Upper lobe of left lung (tissue), 6 donors: Measurements from ENCODE around the gene REV1. TPM values are rescaled to one million over a fixed set of nuclear protein-coding genes. Genes with fewer than 3 reads are reported as not detected.

ENCODE experiments used
- ATAC-seq, 2 donors: fragments of 200-7000 bp; cut with Tn5 transposase; one replicate each; pipeline ENCODE4 v1.9.1; 2022; ENCODE audit warnings: mild to moderate bottlenecking in 2 of 2, moderate library complexity in 2 of 2; ENCODE audit not compliant: low FRiP score in 2 of 2
- DNase-seq, 2 donors: peaks; one replicate each; pipeline ENCODE4 v3.0.0-alpha.2; 2019 to 2020
- H3K27ac ChIP-seq, 4 donors: fragments of 200-600 bp; sonication (generic); one replicate each; pipeline ENCODE4 v1.5.1; 2016 to 2019
- H3K27me3 ChIP-seq, 4 donors: fragments of 200-600 bp; sonication (generic); one replicate each; pipeline ENCODE4 v1.5.1; 2017 to 2019
- H3K36me3 ChIP-seq, 4 donors: fragments of 200-600 bp; sonication (generic); one replicate each; pipeline ENCODE4 v1.5.1; 2016 to 2019
- H3K4me1 ChIP-seq, 4 donors: fragments of 200-600 bp; sonication (generic); one replicate each; pipeline ENCODE4 v1.5.1; 2018 to 2019
- H3K4me3 ChIP-seq, 4 donors: fragments of 200-600 bp; sonication (generic); one replicate each; pipeline ENCODE4 v1.5.1; 2017 to 2019; ENCODE audit warnings: mild to moderate bottlenecking in 2 of 4, moderate library complexity in 1 of 4
- H3K9me3 ChIP-seq, 4 donors: fragments of 200-600 bp; sonication (generic); one replicate each; pipeline ENCODE4 v1.5.1; 2018 to 2019
- EP300 ChIP-seq, 4 donors: sonication (generic); formaldehyde crosslinking; IDR thresholded peaks; one replicate each; pipeline ENCODE4 v1.5.1; 2017; ENCODE audit warnings: antibody characterized with exemption in 4 of 4, control low read depth in 2 of 4
- POLR2A ChIP-seq, 4 donors: fragments of 450-650 bp; IDR thresholded peaks; one replicate each; pipeline ENCODE4 v1.5.1; 2016 to 2017; ENCODE audit warnings: antibody characterized with exemption in 4 of 4, mild to moderate bottlenecking in 2 of 4
- POLR2AphosphoS5 ChIP-seq, 2 donors: sonication (generic); formaldehyde crosslinking; IDR thresholded peaks; one replicate each; pipeline ENCODE4 v1.5.1; 2017; ENCODE audit warnings: antibody characterized with exemption in 2 of 2
- WGBS, 2 donors: methylation state at CpG; one replicate each; pipeline ENCODE4 v1.1.5; 2017 to 2018; 5-methylcytosine and 5-hydroxymethylcytosine counted together
- total RNA-seq, 6 donors: library from RNA; depleted of rRNA in 4 of 6; stranded (reverse); fragments of >200 nt in 4 of 6; gene quantifications; one replicate each; pipeline versions ENCODE4 v1.1.0 to v1.2.1, GENCODE V29; 2016 to 2021
- TF ChIP-seq, protein P1 (sequence below), 6 experiments: fragments of 450-650 bp in 4 of 6; fragments of 200-600 bp in 2 of 6; sonication (generic) in 2 of 6; IDR thresholded peaks; one replicate each; pipeline ENCODE4 v1.5.1; 2016 to 2019; ENCODE audit warnings: antibody characterized with exemption in 6 of 6
- donor health status: DM: no; HTN: no; CAD: no; lungs with moderate emphysema.
- donor health status: DM: no; HTN: yes; CAD: no; lungs with severe emphysema.

REV1 gene
- total RNA-seq, 6 donors from 2014 or later, result 34.6 to 135 (median 61.8) TPM

DNA sequence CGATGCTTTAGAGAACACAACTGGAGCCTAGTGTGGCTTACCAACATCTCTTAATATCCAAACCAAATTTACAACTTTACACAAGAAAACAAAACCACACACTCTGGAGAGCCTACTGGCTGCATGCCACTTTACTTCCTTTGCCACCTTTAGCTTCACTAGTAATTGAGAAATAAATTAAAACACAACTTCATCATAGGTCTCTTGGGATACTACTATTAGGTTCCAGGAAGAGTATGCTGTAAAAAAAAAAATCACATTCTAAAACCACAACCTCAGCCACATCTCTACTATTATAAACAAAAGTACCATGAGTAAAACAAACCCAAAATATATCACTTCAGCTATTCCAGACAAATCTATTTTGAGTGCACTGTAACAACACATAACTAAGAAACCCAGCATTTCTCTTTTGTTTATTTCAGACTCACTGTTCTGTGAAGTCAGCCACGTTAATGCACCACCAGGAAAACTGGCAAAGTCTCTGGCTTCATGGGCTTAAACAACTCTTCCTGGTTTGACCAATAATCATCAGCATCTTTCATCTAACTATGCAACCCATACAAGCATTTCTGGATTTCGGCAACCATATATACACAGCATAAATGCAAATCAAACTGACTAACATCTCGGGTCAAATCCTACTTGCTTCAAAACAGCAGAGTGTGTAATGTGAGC lies 59.1 kb downstream of the REV1 start:
- peaks cover 0 to 54% (median 28%) of the 10 kb centered on the region in 4 donors for H3K36me3 ChIP-seq
- H3K4me3 ChIP-seq, result no peak overlapping the region
- TF ChIP-seq POLR2A (IDR thresholded peaks at IDR 0.05) (no peak), POLR2AphosphoS5 (IDR thresholded peaks at IDR 0.05) (no peak), EP300 (IDR thresholded peaks at IDR 0.05) (no peak)
- TF ChIP-seq, protein P1, sequence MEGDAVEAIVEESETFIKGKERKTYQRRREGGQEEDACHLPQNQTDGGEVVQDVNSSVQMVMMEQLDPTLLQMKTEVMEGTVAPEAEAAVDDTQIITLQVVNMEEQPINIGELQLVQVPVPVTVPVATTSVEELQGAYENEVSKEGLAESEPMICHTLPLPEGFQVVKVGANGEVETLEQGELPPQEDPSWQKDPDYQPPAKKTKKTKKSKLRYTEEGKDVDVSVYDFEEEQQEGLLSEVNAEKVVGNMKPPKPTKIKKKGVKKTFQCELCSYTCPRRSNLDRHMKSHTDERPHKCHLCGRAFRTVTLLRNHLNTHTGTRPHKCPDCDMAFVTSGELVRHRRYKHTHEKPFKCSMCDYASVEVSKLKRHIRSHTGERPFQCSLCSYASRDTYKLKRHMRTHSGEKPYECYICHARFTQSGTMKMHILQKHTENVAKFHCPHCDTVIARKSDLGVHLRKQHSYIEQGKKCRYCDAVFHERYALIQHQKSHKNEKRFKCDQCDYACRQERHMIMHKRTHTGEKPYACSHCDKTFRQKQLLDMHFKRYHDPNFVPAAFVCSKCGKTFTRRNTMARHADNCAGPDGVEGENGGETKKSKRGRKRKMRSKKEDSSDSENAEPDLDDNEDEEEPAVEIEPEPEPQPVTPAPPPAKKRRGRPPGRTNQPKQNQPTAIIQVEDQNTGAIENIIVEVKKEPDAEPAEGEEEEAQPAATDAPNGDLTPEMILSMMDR (IDR thresholded peaks at IDR 0.05), result no peak
- H3K27ac ChIP-seq, result peak overlapping the region in 1 of 4 donors; percentile 1
- WGBS, 2 donors, result 69 to 71% methylated on average over 4 of the region's 4 CpGs
- DNase-seq (no peak), ATAC-seq (no peak)
- H3K27me3 ChIP-seq, result no peaks in the 10 kb centered on the region
- no peaks in the 10 kb centered on the region for H3K9me3 ChIP-seq
- H3K4me1 ChIP-seq, result peaks cover 0 to 7% (median 0%) of the 10 kb centered on the region in 4 donors

DNA sequence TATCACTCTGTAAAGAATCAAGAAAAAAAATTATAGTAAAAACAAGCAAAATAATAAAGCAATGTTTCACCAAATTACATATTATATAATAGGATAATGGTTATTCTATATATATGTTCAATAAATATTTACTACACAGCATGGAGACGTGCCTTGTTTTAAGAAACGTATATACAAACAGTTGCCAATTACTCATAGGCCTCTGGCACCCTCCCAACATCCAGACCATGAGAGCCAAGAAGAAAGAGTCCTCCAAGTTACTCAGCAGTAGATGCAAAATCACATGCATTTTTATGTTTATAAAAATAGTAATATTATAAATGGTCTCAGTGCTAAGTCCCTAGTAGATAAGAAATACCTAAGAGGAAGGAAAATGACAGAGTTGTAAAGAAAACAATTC lies 64.8 kb downstream of the REV1 start:
- Histone ChIP-seq H3K36me3 (peaks cover 19 to 93% (median 44%) of the 10 kb centered on the region in 4 donors), H3K27me3 (no peaks in the 10 kb centered on the region), H3K4me3 (no peak overlapping the region), H3K4me1 (peaks cover 0 to 5% (median 0%) of the 10 kb centered on the region in 4 donors), H3K9me3 (no peaks in the 10 kb centered on the region), H3K27ac (no peak overlapping the region)
- TF ChIP-seq EP300 (IDR thresholded peaks at IDR 0.05), result no peak
- TF ChIP-seq, protein P1 (IDR thresholded peaks at IDR 0.05), result no peak
- WGBS, 2 donors, result 37 to 45% methylated on average over 2 of the region's 2 CpGs
- ATAC-seq, result no peak
- no peak for DNase-seq

DNA sequence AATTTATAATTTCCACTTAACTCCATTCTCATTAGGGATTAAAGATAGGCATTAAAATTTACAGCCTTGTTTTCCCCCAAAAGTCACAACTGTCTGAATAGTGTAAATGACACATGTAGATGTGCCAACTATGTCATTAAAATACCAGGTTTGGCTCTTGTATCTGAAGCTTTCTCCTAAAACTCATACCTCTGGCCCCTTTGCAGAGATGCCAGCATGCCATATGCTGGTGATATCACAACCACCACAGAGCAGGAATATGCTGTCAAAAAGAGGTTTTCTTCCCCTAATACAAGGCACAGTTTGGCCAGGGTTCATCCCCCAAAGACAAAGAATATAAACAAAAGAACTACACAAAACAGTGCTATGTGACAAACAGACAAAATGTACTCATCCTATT lies 65.4 kb downstream of the REV1 start:
- no peak for DNase-seq
- Histone ChIP-seq H3K36me3 (peaks cover 19 to 95% (median 44%) of the 10 kb centered on the region in 4 donors), H3K27me3 (no peaks in the 10 kb centered on the region), H3K9me3 (no peaks in the 10 kb centered on the region), H3K4me1 (peaks cover 0 to 5% (median 0%) of the 10 kb centered on the region in 4 donors), H3K27ac (no peak overlapping the region), H3K4me3 (no peak overlapping the region)
- TF ChIP-seq POLR2A (IDR thresholded peaks at IDR 0.05), result no peak
- TF ChIP-seq, protein P1 (IDR thresholded peaks at IDR 0.05), result no peak
- TF ChIP-seq EP300 (IDR thresholded peaks at IDR 0.05), result no peak
- no peak for TF ChIP-seq POLR2AphosphoS5 (IDR thresholded peaks at IDR 0.05)
- no peak for ATAC-seq

DNA sequence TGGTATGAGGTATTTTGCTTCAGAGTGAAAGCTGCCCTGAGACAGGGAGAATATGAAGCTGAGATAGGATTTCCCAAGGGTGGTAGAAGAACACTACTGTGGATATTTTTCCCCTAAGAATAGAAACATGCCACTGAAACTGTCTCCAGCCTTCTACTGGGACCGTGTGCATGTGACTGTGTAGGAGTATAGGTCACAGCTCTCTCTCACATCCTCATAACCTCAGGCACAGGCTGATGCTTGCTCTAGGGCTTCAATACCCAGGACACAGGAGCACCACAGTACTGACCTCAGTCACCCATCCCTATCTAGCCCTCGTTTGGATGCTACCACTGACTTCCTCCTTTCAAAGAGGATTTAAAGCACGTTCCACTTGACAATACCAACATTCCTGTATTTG lies 67.2 kb downstream of the REV1 start:
- ATAC-seq (no peak), DNase-seq (no peak)
- no peak overlapping the region for H3K27ac ChIP-seq
- H3K36me3 ChIP-seq, result peaks cover 30 to 96% (median 41%) of the 10 kb centered on the region in 4 donors
- H3K27me3 ChIP-seq, result no peaks in the 10 kb centered on the region
- H3K4me1 ChIP-seq, result peaks cover 0 to 5% (median 0%) of the 10 kb centered on the region in 4 donors
- 56 to 67% methylated on average over 3 of the region's 3 CpGs for whole genome bisulfite sequencing, 2 donors
- H3K9me3 ChIP-seq, result no peaks in the 10 kb centered on the region
- H3K4me3 ChIP-seq, result no peak overlapping the region
- TF ChIP-seq POLR2AphosphoS5 (IDR thresholded peaks at IDR 0.05) (no peak), POLR2A (IDR thresholded peaks at IDR 0.05) (no peak), EP300 (IDR thresholded peaks at IDR 0.05) (no peak)
- TF ChIP-seq, protein P1 (IDR thresholded peaks at IDR 0.05), result no peak

DNA sequence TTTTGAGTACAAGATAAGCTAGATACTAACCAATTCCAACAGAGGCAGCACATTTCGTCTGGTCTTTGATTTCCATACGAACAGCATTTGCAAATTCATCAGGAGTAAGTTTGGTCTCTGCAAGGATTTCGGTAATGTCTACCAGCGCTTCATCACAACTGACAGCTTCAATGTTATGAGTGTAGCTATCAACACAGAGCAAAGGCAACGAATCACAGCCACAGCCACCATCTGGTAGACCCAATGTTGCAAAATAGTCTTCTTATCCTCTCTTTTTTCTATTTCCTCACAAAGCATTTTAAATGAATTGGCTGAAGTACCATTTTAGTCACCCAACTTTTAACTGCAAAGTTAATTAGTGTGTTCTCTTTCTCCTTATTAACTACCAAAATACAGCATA lies 68.3 kb downstream of the REV1 start:
- ATAC-seq (no peak), DNase-seq (no peak)
- TF ChIP-seq EP300 (IDR thresholded peaks at IDR 0.05) (no peak), POLR2AphosphoS5 (IDR thresholded peaks at IDR 0.05) (no peak), POLR2A (IDR thresholded peaks at IDR 0.05) (no peak)
- TF ChIP-seq, protein P1 (IDR thresholded peaks at IDR 0.05), result no peak
- no peaks in the 10 kb centered on the region for H3K27me3 ChIP-seq
- no peaks in the 10 kb centered on the region for H3K9me3 ChIP-seq
- H3K4me3 ChIP-seq, result no peak overlapping the region
- no peak overlapping the region for H3K27ac ChIP-seq
- H3K36me3 ChIP-seq, result peaks cover 36 to 96% (median 47%) of the 10 kb centered on the region in 4 donors
- peaks cover 0 to 5% (median 0%) of the 10 kb centered on the region in 4 donors for H3K4me1 ChIP-seq
- 88% methylated on average over 5 of the region's 5 CpGs for whole genome bisulfite sequencing, 2 donors
